Activated CD4-positive, alpha-beta T cell treated with anti-CD3 and anti-CD28 coated beads for 4 hours (primary cell): ENCODE measurements around the gene PBX1.

Experiments used
- DNase-seq, 2 donors: peaks; one replicate each; pipeline ENCODE4 v3.0.0-alpha.2; 2020

PBX1 gene

DNA sequence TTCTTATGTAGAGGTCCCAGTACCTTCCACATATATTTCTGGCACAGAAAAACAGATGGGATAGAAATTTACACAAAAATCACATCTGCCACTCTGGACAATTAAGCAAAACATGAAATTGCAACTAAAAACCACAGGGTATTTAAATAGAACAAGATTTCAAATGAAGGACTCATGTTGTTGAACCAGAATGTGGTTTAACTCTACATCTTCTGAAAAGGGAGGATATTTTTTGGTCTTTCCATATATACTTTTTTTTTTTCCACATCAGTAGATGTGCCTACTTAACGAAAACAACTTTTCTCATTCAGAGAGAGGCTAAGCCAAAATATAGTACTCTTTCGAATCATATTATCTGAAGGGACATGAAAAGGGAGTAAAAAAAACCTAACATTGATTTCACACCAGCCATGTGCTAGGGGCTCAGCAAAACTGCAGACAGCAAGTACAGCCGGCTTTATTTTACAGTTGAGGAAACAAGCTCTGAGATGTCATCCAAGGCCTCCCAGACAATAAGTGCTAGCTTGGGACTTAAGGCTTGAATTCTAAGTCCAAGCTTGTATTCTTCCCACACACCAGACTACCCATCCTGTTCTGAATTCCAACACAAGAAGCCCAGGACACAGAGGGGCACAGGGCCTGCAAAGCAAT, 208.9 kb downstream of the PBX1 start:
- no peak for DNase-seq

DNA sequence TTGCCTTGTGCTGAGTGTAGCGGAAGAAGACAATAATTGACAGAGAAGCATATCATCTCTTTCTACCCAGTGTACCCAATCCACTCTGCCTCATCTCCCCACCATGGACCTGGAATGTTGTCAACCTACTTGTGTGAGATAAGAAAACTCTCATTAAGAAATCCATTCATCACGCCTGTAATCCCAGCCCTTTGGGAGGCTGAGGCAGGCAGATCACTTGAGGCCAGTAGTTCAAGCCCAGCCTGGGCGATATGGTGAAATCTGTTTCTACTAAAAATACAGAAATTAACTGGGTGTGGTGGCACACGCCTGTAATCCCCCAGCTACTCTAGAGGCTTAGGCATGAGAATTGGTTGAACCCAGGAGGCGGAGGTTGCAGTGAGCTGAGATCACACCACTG, 209.6 kb downstream of the PBX1 start:
- DNase-seq = no peak

DNA sequence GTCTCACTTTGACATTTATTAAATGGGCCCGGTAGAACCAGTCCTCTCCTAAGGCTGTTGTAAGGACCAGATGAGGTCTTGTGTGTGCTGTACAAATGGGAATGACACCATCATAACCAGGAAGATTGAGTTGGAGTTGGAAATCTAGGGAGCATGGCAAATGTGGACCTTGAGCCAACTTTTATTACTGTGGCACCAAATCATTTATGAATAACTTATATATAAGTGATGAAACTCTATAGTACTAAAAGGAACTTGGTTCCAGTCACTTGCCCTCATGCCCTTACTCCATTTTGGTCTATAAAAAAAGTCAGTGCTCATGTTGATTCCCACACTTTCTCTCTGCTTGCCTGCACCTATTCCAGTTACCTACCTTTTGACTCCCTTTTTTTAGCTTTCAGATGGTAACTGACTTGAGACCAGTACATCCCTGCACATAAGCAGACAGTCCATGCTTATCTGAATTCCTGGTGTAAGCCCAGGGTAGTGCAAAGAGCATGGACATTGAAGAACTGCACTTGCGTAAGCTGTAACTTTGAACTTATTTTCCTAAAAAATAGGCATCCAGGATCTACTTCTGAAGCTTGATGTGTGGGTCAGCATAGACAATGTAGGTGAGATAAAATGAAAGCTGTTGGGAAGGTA, 210.6 kb downstream of the PBX1 start:
- DNase-seq = no peak

DNA sequence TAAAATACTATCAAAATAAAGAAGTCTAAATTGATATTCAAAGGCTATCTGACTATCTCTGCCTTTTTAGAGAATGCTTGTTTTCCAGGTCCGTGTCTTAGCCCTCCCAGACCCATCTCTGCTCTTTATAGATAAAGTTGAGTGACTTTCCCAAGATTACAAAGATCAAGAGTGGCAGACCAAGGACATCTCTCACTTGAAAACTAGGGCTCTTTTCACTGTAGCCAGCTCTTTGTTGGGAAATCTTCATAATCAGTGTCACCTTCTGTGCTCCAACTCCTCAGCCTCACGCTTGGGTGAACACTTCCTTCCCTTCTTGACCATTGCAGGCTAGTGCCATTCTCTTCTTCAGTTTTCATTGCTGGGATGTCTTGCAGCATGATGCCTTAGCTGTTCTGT, 211.1 kb downstream of the PBX1 start:
- DNase-seq = no peak

DNA sequence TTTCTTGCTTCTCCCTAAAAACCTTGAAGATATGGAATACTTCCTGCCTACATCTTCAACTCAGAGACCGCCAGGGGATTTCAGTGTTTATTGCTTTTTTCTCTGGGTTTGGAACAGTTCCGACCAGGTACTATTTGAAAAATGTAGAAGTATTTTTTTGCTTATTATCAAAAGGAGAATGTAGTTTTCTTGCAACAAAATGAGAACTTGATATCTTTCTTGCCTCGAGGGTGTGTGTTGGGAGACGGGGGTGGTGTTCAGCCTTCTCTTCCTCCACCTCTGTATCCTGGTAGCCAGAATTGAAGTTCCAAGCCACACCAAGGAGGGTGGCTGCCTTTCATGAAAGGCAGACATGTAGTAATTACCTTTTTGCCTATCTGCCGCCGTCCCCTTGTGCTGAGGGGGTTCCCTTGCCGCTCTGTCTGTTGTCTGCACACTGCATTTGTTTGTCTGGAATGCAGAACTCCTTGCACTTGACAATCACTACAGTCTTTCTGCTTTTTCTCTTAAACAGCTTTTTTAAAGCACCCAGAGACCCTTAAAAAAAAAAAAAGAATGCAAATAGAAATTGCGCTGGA, 212.1 kb downstream of the PBX1 start:
- no peak for DNase-seq

DNA sequence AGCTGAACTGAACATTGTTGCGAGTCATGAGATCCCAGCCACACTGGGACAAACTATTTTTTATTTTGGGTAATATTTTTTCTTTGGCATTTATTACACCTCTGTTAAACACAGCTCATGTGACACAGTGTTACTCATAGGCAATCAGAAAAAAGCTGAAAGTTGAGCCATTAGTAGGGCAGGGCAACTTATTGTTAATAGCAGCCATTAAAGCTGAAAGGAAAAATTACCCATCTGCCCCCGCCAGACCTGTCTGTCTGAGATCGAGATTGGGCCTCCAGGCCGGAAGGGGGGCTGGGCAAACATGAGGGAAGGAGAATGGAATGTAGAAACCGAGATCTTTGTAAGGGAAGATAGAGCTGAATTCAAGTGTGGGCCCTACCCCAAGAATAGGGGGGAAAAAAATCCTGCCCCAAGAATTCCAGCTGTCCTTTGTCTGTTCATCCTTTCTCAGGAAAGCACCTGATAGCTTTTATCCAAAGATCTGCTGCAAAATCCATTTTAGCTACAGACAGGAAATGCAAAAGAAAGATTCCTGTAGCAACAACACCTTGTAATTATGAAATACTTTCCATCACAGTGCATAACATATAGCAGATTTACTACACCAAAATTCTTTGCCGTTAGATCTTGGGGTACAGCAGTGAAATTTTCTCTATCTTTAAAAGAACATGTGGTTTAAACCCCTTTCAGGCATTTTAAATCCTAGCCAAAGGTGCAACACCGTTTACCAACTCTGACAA, 212.8 kb downstream of the PBX1 start:
- no peak for DNase-seq

DNA sequence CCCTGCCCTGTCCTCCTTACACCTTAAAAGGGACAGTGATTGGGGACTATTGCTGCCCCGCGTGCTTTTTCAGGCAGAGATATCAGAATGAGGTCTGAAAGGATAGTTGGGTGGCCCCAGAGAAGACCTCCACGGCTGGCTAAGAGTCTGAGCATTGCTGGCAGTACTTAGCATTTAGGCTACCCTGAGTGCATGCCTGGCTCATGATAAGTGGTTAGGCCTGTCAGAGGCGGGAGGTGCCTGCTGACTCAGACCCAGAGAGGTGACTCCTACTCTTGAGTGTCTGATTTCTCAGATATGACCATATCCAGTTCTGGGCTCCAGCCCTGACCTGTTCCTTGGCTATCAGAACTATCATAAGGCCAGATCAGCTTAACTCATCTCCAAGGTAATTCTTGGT, 213.7 kb downstream of the PBX1 start:
- DNase-seq = no peak

DNA sequence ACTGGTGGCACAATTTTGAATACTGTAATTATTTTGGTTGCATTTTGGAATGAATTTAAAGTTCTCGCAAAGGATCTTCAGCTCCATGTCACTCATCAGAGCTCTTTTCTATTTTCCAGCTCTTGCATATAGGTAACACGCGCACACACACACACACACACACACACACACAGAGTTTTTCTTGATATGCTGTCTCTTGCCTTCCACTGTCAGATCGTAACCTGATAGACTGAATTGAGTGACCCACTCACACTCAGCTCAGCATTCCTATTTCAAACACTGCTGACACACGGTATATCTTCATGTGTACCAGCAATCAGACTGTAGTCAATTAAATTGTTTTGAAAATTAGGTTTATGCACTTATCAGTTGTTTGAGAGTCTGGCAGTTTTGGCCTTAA, 214.1 kb downstream of the PBX1 start:
- DNase-seq = no peak

DNA sequence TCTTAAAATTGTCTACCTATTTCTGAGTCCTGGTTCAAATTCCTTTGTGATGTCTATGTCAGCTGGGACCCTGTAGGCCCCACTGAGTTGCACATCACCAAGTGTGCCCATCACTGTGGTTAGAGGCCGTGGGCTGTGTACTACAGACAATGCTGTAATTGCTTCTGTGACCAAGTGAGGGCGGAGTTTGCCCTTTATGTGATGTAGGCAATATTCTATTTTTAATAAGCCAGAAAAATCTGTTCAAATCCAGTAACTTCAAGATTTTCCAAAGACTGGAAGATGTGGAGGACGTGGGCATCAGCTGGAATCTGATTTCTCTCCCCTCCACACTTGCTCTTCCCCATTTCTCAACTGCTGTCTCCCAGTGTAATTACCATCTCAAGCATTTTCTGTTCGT, 215.4 kb downstream of the PBX1 start:
- DNase-seq = no peak

DNA sequence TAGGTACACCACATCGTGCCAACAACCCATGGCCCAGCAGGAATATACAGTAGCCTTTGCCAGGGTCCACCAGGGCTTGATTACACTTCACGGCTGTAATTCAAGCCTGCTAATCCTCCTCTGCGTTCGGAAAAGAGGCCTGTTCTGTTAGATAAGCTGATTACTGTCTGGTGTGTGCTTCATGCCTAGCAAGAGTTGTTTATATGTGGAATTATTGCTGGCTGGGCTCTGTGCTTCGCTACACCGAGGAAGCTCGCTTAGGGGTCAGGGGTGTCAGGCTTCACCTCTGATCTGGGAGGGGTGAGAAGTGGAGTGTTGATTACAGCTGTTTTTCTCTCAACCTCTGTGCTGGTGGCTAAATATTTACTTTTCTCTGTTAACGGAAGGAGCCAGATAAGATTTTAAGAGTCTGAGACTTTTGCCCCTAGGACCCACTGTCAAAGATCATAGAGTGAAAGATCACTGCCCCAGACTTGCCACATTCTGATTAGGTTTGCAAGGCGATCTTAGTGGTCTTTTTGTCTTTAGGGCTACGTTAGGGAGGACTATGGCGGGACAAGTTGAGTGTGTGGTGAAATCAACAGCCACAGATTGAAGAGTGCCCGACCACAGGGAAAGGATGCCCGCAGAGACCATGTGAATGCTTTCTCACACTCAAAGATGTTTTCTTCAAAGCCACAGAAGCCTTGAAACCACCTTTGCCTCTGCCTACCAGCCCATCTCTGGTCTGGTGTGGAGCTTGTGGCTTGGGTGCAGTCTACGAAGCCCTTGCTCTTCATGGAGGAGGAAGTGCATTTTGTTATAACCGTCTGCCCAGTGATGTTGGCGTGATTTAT, 216.1 kb downstream of the PBX1 start:
- DNase-seq = no peak

DNA sequence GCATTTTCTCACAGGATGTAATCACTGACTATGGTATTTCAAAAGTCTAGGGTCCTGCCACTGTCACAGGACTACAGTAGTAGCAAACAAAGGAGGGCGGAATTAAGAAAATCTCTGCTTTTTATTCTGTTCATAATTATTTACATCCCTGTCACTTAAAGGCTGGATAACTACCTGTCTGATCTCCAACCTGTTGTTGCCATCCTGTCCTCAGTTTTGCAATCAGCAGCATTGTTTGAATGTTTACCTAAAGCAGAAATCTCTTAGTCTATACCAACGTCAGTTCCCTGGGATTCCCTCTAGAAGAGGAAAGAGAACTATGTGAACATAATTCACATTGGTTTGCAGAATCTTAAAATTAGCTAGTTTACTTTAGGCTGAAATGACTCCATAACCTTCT, 218.5 kb downstream of the PBX1 start:
- no peak for DNase-seq

DNA sequence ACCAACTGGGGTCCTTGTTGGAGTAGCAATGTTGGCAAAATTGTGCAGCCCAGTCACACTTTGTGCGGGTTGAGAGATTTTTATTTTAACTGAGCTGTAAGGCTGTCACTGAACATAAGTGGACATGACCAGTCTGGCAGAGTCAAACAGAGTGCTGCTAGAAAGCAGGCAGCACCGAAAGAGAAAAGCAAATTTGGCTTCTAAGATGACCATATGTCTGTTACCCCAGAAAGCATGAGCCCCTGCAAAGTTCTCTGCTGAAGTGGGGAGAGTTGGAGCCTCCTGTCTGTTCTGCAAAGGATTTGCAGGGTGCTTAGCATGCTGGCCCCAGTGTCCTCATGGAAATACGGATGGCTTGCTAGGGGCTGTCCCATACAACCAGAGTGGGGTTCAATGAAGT, 220.4 kb downstream of the PBX1 start:
- no peak for DNase-seq

DNA sequence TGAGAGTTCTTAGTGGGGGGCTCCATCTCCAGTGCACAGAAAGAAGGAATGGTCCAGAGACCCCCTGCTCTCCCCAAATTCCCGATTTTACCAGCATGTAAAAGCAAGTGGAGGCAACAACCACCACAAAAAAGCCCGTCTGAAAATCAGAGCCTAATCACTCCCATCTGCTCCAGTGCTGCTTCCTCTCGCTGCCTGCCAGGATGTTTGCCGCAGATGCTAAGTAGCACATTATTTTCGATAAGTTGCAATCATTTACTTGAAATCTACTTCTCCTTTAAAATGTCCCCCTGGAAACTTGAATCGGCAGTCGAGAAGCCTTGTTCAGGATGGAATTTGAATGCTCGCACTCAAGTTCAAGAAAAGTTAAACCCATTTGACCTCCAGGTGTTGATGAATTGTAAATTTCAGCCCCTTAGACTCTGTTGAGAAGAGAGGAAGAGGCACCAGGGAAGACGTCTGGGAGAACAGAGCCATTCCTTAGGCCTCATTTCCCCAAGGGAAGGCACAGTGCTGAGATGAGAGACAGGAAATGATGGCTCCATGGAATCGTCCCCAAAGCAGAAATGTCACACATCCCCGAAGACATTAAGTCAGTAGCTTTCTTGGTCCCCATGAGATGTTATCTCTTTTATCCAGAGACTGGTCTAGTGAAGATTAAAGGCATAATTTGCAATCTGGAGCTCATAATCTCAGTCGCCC, 221.3 kb downstream of the PBX1 start:
- no peak for DNase-seq

DNA sequence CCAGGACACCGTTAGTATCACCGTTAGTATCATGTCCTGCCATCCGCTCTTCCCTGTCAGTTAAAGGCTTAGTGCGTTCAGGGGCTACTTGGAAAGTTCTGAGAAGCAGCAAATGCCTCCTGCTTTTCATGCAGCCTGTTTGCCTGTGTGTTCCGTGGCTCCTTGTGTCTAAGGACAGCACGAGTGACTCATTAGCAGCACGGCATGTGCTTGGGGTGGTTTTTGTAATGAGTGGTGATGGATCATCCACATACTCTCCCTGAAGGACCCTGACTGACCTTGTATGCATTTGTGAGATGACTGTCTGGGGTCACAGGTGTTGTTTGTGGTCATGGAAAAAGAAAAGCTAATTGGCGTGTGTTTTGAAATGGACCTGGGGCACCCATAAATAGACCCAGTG, 221.9 kb downstream of the PBX1 start:
- no peak for DNase-seq

DNA sequence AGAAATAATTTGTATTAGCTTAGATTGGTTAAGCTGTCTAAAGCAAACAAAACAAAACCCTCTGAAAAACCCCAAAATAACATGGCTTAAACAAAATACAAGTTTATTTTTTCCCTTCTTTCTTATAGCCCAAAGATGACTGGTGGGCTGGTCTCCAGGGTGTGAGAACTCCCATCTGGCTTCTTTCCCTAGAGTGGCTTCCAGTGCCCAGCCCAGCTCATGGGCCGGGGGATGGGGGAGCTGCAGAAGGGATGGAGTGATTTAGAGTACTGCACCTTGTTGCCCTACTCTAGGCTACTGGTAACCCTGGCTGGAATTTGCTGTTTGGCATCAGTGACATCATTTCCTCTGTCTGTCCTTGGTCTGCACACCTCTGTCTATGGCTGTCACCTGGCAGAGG, 223.0 kb downstream of the PBX1 start:
- no peak for DNase-seq

DNA sequence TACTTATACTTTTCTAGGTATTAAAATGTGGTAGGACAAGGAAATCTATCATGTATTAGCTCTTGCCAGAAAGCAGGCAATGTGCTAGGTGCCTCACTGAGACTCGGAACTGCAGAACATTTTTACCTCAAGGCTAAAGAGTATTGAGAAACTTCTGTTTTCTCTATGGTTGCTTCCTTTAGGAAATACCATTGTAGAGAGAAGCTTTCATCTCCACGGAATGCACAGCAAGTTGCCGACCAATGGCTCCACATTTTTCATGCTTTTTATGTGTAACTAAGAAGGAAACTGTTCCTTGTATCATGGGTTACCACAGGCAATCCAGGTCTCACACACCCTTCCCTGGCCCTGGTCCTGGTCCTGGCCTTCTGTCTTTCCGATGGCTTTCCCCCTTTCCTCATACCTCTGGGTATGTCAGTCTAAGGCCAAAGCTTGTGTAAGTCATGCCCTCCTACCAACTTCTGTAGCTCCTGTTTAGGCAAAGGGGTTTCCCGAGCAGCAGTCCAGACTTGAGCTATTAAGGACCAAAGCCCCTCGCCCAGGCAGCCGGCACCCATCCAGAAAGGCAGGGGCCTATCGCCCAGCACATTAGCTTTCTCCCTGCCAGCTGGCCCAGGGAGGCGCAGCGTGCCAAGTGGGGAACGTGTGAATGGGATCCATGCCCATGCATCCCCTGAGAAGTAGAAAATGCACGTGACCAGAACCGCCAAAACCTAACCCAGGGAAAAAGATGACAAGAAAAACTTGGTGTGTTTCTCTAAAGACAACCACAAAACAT, 225.0 kb downstream of the PBX1 start:
- DNase-seq = no peak

DNA sequence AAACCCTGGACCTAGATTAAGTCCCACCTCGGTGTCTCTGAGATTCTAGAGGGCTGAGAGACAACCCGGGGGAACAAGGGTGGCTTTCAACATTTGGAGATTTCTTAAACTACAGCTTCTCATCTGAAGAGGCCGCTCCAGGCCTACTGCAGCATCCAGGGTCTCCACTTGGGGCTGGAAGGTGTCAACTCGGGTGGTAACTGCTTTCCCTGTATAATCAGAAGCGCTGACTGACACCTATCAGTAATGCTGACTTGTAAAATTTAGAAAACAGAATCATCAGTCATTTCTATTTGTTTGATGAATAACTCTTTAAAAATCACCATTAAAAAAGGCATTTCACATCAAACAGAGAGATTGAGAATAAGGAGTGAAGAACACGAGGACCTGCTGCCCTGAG, 226.0 kb downstream of the PBX1 start:
- DNase-seq = no peak

DNA sequence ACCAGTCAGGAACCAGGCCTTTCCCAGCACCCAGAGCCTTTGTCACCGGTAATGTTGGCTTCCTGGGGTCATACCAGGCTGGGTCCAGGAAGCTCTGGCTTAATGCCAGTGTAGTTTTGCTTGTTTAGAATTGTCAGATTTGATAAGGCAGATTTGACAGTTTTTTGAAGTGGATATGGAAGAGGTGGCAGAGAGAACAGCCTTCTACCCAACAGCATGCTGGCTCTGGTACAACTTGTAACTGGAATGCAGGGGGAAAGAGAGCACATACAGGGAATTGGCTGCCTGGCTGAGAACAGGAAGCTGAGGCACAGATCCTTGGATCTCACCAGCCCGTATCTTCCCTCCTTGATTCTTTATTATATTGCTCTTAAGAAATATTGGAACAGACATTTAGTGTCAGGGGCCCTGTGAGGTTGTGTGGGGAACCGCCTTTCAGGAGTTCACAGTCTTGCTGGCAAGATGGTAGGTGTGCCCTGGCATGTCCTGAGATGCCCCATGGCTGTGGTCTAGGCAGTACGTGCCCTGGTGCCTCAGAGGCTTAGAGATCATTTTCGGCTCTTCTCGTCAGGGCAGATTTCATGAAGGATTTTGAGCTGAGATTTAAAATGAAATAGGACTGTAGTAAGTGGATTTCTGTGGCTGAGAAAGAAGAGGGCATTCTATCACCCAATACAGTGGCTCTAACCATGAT, 227.0 kb downstream of the PBX1 start:
- no peak for DNase-seq

DNA sequence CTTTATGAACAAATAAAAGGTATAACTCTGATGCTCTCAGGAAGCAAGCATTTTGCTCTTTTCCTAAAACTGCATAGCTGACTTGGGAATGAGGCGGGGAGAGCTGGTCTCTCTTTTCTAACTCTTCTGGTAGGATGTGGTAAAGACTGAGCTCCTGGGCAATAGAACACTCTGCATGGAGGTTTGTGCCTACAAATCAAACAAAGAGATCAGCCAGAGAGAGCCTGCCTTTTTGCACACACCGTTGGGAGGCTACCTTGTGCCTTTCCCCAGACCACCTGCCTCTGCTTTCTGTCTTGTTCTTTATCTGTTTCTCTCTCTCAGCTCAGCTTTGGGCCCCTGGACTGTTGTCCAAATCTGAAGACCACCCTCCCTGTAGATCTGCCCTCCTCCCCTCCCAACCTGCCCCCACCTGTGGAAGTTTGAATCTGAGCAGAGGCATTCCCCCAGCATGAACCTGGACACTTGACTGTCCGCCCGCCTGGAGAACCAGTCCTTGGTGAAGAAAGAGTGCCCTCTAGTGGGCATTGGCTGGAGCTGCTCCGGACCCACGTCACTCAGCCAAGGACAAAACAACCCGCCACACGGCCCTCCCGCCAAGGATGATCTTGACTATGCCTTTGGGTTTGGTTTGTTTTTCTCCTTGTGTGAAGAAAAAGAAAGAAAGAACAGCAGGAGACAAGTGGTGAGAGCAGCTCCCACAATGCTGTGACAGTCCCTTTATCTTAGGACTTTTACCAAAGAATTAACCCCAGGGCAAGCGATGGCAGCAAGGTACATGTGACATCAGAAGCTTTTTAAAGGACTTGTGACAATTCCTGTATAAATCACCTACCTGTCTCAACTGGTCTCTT, 228.2 kb downstream of the PBX1 start:
- peak; percentile 27 to 46 for DNase-seq

DNA sequence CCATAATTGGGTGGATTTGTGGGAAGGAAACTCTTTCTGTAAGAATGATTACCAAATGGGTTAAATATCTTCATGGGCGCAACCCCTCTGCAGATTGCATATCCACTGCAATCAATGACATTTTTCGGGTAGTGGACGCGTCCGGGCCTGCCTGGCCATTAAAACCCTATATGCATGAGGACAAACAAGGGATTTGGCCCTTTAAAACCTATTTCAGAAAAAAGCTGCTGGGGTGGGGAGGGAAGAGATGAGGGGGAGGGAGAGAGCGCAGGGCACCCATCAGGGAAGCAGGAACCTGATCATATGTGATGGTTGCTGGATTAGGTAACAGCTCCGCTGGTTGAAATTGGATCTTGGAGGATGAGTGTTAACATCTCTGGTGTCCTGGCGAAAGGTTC, 228.8 kb downstream of the PBX1 start:
- DNase-seq = no peak
